DOHH2 (cell line): ENCODE data around the gene SDS.

Source experiments
- H3F3A ChIP-seq: fragments of 200-600 bp; sonication (generic), shearing (Covaris generic); 2 replicates; pipeline ENCODE4 v1.6.0; 2016; ENCODE audit warnings: antibody characterized with exemption, mild to moderate bottlenecking; ENCODE audit not compliant: control insufficient read depth, insufficient read depth
- H3K27ac ChIP-seq: fragments of 200-600 bp; sonication (generic); 2 replicates; pipeline ENCODE4 v1.5.1; 2014; ENCODE audit warnings: low read depth, mild to moderate bottlenecking, low read length, moderate library complexity
- H3K27me3 ChIP-seq: fragments of 200-600 bp; sonication (generic); 2 replicates; pipeline ENCODE4 v1.6.1; 2014; ENCODE audit warnings: mild to moderate bottlenecking, low read length, mixed read lengths; ENCODE audit not compliant: control insufficient read depth
- H3K36me3 ChIP-seq: fragments of 200-600 bp; sonication (generic); 2 replicates; pipeline ENCODE4 v1.6.1; 2014; ENCODE audit warnings: mild to moderate bottlenecking, low read length, moderate library complexity, mixed read lengths; ENCODE audit not compliant: control insufficient read depth
- H3K4me1 ChIP-seq: fragments of 200-600 bp; sonication (generic); 2 replicates; pipeline ENCODE4 v1.6.1; 2014; ENCODE audit warnings: mild to moderate bottlenecking, low read length, mixed read lengths; ENCODE audit not compliant: control insufficient read depth
- H3K4me2 ChIP-seq: fragments of 200-600 bp; sonication (generic); 2 replicates; pipeline ENCODE4 v1.6.0; 2014; ENCODE audit warnings: mild to moderate bottlenecking, low read length, moderate library complexity
- H3K4me3 ChIP-seq: fragments of 200-600 bp; sonication (generic); 2 replicates; pipeline ENCODE4 v1.5.1; 2014; ENCODE audit warnings: mild to moderate bottlenecking, low read length, mixed read lengths
- H3K79me2 ChIP-seq: fragments of 200-600 bp; sonication (generic); 2 replicates; pipeline ENCODE4 v1.6.1; 2014; ENCODE audit warnings: mild to moderate bottlenecking, low read length, mixed read lengths; ENCODE audit not compliant: control insufficient read depth
- H3K9me2 ChIP-seq: fragments of 200-600 bp; sonication (generic); replicated peaks from 2 replicates; pipeline ENCODE4 v1.6.1; 2014; ENCODE audit warnings: mild to moderate bottlenecking, low read length, mixed read lengths; ENCODE audit not compliant: control insufficient read depth
- H3K9me3 ChIP-seq: fragments of 200-600 bp; sonication (generic); 2 replicates; pipeline ENCODE4 v1.6.1; 2014; ENCODE audit warnings: antibody characterized with exemption, low read length, mixed read lengths; ENCODE audit not compliant: control insufficient read depth, insufficient read depth
- H4K20me1 ChIP-seq: fragments of 200-600 bp; sonication (generic); 2 replicates; pipeline ENCODE4 v1.6.0; 2014; ENCODE audit warnings: low read depth, mild to moderate bottlenecking, antibody characterized with exemption, low read length, moderate library complexity; ENCODE audit not compliant: control insufficient read depth, insufficient read depth
- CTCF ChIP-seq: fragments of 200-600 bp; sonication (generic); IDR thresholded peaks from one replicate; pipeline ENCODE4 v1.5.1; 2014; ENCODE audit warnings: antibody characterized with exemption, mild to moderate bottlenecking, low read depth, low read length; ENCODE audit not compliant: poor library complexity, severe bottlenecking
- EZH2phosphoT487 ChIP-seq: fragments of 200-600 bp; sonication (generic); IDR thresholded peaks from 2 replicates; pipeline ENCODE4 v1.6.1; 2017; ENCODE audit warnings: borderline replicate concordance, mild to moderate bottlenecking, antibody characterized with exemption, low read length, moderate library complexity, mixed read lengths

The SDS gene

GRCh38 chr12:113436586-113436985 is 32.9 kb upstream of the SDS start:
- TF ChIP-seq CTCF (no peak), EZH2phosphoT487 (no peak)
- Histone ChIP-seq H3K4me1 (no peaks in the 10 kb centered on the region), H3K79me2 (no peaks in the 10 kb centered on the region), H4K20me1 (no peaks in the 10 kb centered on the region), H3K27ac (no peak overlapping the region), H3K9me2 (no peaks in the 10 kb centered on the region), H3K4me2 (no peak overlapping the region), H3K4me3 (no peak overlapping the region), H3K9me3 (no peaks in the 10 kb centered on the region), H3K36me3 (no peaks in the 10 kb centered on the region), H3K27me3 (peaks cover 17% of the 10 kb centered on the region), H3F3A (no peaks in the 10 kb centered on the region)

- H3K79me2 ChIP-seq, result no peaks in the 10 kb centered on the region
- H3K4me1 ChIP-seq, result no peaks in the 10 kb centered on the region
- H3K4me3 ChIP-seq, result no peak overlapping the region
- no peaks in the 10 kb centered on the region for H3K9me3 ChIP-seq
- H3K27me3 ChIP-seq, result peaks cover 15% of the 10 kb centered on the region
- no peaks in the 10 kb centered on the region for H3K9me2 ChIP-seq
- no peak overlapping the region for H3K27ac ChIP-seq
- no peaks in the 10 kb centered on the region for H3K36me3 ChIP-seq
- TF ChIP-seq EZH2phosphoT487, result no peak
- TF ChIP-seq CTCF, result no peak
- no peaks in the 10 kb centered on the region for H3F3A ChIP-seq
- no peak overlapping the region for H3K4me2 ChIP-seq
- no peaks in the 10 kb centered on the region for H4K20me1 ChIP-seq
Measured at GRCh38 chr12:113435367-113435766, 31.7 kb upstream of the SDS start.

- TF ChIP-seq CTCF (no peak), EZH2phosphoT487 (no peak)
- Histone ChIP-seq H3F3A (no peaks in the 10 kb centered on the region), H3K9me3 (peaks cover 3% of the 10 kb centered on the region; the same call in 1 of the 2 replicates), H3K4me1 (no peaks in the 10 kb centered on the region), H4K20me1 (no peaks in the 10 kb centered on the region), H3K79me2 (no peaks in the 10 kb centered on the region), H3K36me3 (no peaks in the 10 kb centered on the region), H3K9me2 (no peaks in the 10 kb centered on the region), H3K4me2 (no peak overlapping the region), H3K27ac (no peak overlapping the region), H3K4me3 (no peak overlapping the region), H3K27me3 (peaks cover 13% of the 10 kb centered on the region)
Measured at GRCh38 chr12:113432986-113433385, 29.3 kb upstream of the SDS start.

DNA sequence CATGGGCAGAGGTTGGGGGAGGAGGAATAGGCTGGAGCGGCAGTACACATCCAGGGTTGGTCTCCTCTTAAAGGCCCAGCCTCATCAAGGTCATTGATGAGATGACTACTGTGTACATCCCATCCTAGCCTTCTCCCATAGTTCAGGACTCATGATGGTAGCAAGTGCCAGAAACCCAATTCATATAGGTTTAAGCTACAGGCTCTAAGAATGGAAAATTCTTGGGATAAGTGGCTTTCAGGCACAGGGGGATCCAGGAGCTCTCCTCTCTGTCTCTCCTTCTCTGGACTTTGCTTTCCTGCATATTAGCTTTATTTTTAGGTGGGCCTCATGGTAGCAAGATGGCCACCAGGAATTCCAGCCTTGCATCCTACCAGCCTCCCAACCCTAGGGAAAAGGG is 24.8 kb upstream of the SDS start:
- Histone ChIP-seq H3K4me2 (no peak overlapping the region), H3F3A (no peaks in the 10 kb centered on the region), H3K4me1 (peaks cover 14% of the 10 kb centered on the region), H3K79me2 (no peaks in the 10 kb centered on the region), H3K36me3 (no peaks in the 10 kb centered on the region), H3K4me3 (no peak overlapping the region), H3K27me3 (peaks cover 30% of the 10 kb centered on the region), H3K9me3 (peaks cover 3% of the 10 kb centered on the region; the same call in 1 of the 2 replicates), H4K20me1 (no peaks in the 10 kb centered on the region), H3K9me2 (no peaks in the 10 kb centered on the region), H3K27ac (no peak overlapping the region)
- TF ChIP-seq CTCF (no peak), EZH2phosphoT487 (no peak)
